ENCODE data around the gene KRTAP10-3. TPM values are rescaled to one million over a fixed set of nuclear protein-coding genes. Genes with fewer than 3 reads are reported as not detected.

KRTAP10-3 gene
- total RNA-seq, 1 donor from 2014 or later = not detected

- TF ChIP-seq CTCF (IDR thresholded peaks at IDR 0.05) = no peak
- Mint-ChIP-seq H3K36me3 (ENCODE audit: unreplicated experiment) (no peaks in the 10 kb centered on the region), H3K27me3 (ENCODE audit: unreplicated experiment) (peaks cover 5% of the 10 kb centered on the region), H3K4me3 (ENCODE audit: unreplicated experiment) (no peak overlapping the region), H3K27ac (ENCODE audit: unreplicated experiment) (no peak overlapping the region), H3K4me1 (ENCODE audit: unreplicated experiment) (no peaks in the 10 kb centered on the region), H3K9me3 (ENCODE audit: unreplicated experiment) (no peaks in the 10 kb centered on the region)
- no peak for DNase-seq (ENCODE audit: extremely low spot score, unreplicated experiment)
Measured at GRCh38 chr21:44511219-44511937, 47.2 kb downstream of the KRTAP10-3 start.

GRCh38 chr21:44510508-44511218 lies 47.9 kb downstream of the KRTAP10-3 start:
- Mint-ChIP-seq H3K4me3 (ENCODE audit: unreplicated experiment) (no peak overlapping the region), H3K4me1 (ENCODE audit: unreplicated experiment) (peaks cover 2% of the 10 kb centered on the region), H3K36me3 (ENCODE audit: unreplicated experiment) (no peaks in the 10 kb centered on the region), H3K9me3 (ENCODE audit: unreplicated experiment) (no peaks in the 10 kb centered on the region), H3K27me3 (ENCODE audit: unreplicated experiment) (peaks cover 9% of the 10 kb centered on the region), H3K27ac (ENCODE audit: unreplicated experiment) (no peak overlapping the region)
- peak; percentile 81 for TF ChIP-seq CTCF (IDR thresholded peaks at IDR 0.05)
- no peak for DNase-seq (ENCODE audit: extremely low spot score, unreplicated experiment)

DNA sequence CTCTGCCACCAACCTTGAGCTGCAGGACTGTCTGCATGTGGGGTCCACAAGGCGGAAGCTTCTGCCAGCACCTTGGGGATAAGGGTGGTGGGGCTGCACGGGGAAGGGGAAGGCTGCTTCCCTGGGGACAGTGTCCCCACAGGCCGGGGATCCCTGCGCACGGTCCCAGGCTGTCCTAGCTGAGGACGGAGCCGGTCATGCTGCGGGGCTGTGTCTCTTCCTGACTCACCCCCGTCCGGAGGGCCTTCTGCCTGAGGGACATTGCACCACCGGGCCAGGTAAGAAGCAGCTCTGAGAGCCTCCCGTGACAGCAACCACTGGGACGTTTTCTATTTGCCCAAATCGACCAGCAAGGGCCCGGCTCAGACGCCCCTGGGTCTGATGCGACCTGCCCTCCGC lies 48.5 kb downstream of the KRTAP10-3 start:
- DNase-seq (ENCODE audit: extremely low spot score, unreplicated experiment) = no peak
- H3K27ac Mint-ChIP-seq (ENCODE audit: unreplicated experiment) = no peak overlapping the region
- H3K9me3 Mint-ChIP-seq (ENCODE audit: unreplicated experiment) = no peaks in the 10 kb centered on the region
- no peaks in the 10 kb centered on the region for H3K36me3 Mint-ChIP-seq (ENCODE audit: unreplicated experiment)
- no peak for TF ChIP-seq CTCF (IDR thresholded peaks at IDR 0.05)
- H3K4me1 Mint-ChIP-seq (ENCODE audit: unreplicated experiment) = peaks cover 3% of the 10 kb centered on the region
- peaks cover 12% of the 10 kb centered on the region for H3K27me3 Mint-ChIP-seq (ENCODE audit: unreplicated experiment)
- H3K4me3 Mint-ChIP-seq (ENCODE audit: unreplicated experiment) = no peak overlapping the region

GRCh38 chr21:44509539-44509938 lies 49.1 kb downstream of the KRTAP10-3 start:
- Mint-ChIP-seq H3K4me1 (ENCODE audit: unreplicated experiment) (peaks cover 3% of the 10 kb centered on the region), H3K27me3 (ENCODE audit: unreplicated experiment) (peaks cover 12% of the 10 kb centered on the region), H3K9me3 (ENCODE audit: unreplicated experiment) (no peaks in the 10 kb centered on the region), H3K4me3 (ENCODE audit: unreplicated experiment) (no peak overlapping the region), H3K36me3 (ENCODE audit: unreplicated experiment) (no peaks in the 10 kb centered on the region), H3K27ac (ENCODE audit: unreplicated experiment) (no peak overlapping the region)
- no peak for TF ChIP-seq CTCF (IDR thresholded peaks at IDR 0.05)
- DNase-seq (ENCODE audit: extremely low spot score, unreplicated experiment) = no peak

- Mint-ChIP-seq H3K27me3 (ENCODE audit: unreplicated experiment) (peaks cover 12% of the 10 kb centered on the region), H3K4me3 (ENCODE audit: unreplicated experiment) (no peak overlapping the region), H3K27ac (ENCODE audit: unreplicated experiment) (no peak overlapping the region), H3K4me1 (ENCODE audit: unreplicated experiment) (peaks cover 3% of the 10 kb centered on the region), H3K36me3 (ENCODE audit: unreplicated experiment) (no peaks in the 10 kb centered on the region), H3K9me3 (ENCODE audit: unreplicated experiment) (no peaks in the 10 kb centered on the region)
- TF ChIP-seq CTCF (IDR thresholded peaks at IDR 0.05) = no peak
- no peak for DNase-seq (ENCODE audit: extremely low spot score, unreplicated experiment)
Measured at GRCh38 chr21:44508711-44509445, 49.7 kb downstream of the KRTAP10-3 start.
